Measurements from ENCODE around the gene FGFR3.

Gene FGFR3

DNA sequence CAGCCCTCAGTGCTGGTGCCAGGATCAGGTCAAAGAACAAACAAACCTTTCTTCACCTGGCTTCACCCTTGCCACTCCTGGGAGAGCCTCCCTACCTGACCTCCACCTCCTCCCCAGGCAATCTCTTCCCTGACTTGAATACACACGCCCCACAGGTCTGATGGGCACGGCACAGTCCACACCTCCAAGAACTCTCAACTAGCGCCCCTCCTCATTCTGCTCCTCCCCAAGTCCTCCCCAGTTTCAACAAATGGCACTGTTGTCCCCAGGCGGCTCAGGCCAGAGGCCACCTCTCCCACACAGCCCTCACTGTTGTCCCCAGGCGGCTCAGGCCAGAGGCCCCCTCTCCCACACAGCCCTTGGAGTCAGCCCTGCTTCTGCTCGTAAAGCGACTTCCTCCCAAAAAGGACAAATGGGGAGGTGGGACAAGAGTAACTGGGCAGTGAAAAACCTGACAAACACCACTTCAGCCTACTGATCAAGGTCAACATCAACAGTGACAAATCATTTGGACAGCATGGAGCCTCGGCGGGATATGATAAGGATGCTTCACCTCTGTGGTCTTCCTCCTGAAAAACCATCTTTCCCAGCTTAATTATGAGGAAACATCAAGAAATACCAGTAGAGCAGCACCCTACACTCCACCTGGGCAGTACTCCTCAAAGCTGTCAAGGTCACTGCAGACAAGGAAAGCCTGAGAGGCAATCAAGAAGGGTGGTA, 60.0 kb downstream of the FGFR3 start:
- DNase-seq (ENCODE audit: low read depth) = peak; percentile 52
- no peak overlapping the region for H3K4me3 ChIP-seq (ENCODE audit: low read depth, low read length)
- TF ChIP-seq CTCF (IDR thresholded peaks at IDR 0.05; ENCODE audit: low read depth, low read length) (no peak), MYC (IDR thresholded peaks at IDR 0.05; ENCODE audit: low read depth, low read length) (no peak)
- TF ChIP-seq, protein P1, sequence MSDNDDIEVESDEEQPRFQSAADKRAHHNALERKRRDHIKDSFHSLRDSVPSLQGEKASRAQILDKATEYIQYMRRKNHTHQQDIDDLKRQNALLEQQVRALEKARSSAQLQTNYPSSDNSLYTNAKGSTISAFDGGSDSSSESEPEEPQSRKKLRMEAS (IDR thresholded peaks at IDR 0.05; ENCODE audit: low read depth, low read length) = no peak

DNA sequence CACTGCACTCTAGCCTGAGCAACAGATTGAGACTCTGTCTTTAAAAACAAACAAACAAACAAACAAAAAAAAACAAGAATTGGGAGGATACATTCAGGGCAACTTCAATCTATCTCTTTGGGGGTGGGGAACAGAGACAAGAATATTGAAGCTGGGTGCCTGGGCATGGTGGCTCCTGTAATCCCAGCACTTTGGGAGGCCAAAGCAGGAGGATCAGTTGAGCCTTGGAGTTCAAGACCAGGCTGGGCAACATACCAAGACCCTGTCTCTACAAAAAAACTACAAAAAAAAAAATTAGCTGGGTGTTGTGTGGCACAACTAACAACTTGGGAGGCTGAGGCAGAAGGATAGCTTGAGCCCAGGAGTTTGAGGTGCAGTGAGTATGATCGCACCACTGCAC, 61.7 kb downstream of the FGFR3 start:
- TF ChIP-seq, protein P1 (IDR thresholded peaks at IDR 0.05; ENCODE audit: low read depth, low read length) = no peak
- no peak for TF ChIP-seq MYC (IDR thresholded peaks at IDR 0.05; ENCODE audit: low read depth, low read length)
- TF ChIP-seq CTCF (IDR thresholded peaks at IDR 0.05; ENCODE audit: low read depth, low read length) = no peak
- TF ChIP-seq POLR2A (IDR thresholded peaks at IDR 0.05; ENCODE audit: extremely low read depth, insufficient read length) = no peak
- H3K4me3 ChIP-seq (ENCODE audit: low read depth, low read length) = peak overlapping the region; percentile 78
- DNase-seq (ENCODE audit: low read depth) = no peak

GRCh38 chr4:1855333-1856070, 62.4 kb downstream of the FGFR3 start:
- peak; percentile 53 for DNase-seq (ENCODE audit: low read depth)

DNA sequence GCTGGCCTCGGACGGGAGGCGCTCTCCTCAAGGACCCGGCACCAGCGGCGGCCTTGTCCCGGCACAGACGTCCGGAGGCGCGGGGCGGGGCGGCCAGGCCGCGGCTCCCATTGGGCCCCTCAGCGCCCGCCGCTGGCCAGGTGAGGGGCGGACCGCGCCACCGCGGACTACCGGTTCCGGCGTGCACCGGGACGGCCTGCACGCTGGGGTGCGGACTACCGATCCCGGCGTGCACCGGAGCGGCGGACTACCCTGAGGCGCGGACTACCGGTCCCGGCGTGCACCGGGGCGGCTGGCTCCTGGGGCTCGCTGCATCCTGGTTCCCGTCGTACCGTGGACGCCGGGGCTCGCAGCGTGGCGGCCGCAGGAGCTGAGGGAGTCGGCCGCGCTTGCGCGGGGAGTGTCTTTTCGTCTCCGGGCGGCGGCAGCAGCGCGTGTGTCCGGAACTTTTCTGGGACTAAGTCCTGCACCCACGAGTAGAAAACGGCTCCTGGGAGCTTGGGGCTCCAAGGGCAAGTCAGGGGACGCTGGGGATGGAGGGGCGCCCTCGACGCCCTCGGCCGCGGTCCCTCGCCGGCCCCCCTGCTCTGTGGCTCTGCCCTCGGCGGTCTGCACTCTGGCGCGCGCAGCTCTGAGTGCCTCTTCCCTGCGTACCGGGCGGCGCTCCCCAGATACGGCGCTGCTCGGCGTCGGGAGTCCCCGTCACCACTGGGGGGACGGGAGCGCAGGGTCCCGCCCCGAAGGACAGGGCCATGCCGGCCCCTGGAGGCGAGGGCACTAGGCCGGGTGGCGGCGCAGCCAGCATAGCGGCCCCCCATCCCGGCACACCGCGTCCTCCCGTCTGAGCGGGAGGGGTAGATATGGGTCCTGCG, 63.2 kb downstream of the FGFR3 start, which contains the start of gene LETM1:
Gene LETM1, minus strand, starts transcription at position 86 of the 872 bp plus-strand sequence. CDS start 206 bp downstream, outside the sequence.
- peak; percentile 100 for DNase-seq (ENCODE audit: low read depth)
- peak within 1 kb of the TSS; percentile 78 for H3K4me3 ChIP-seq (ENCODE audit: low read depth, low read length)
- TF ChIP-seq POLR2A (IDR thresholded peaks at IDR 0.05; ENCODE audit: extremely low read depth, insufficient read length) = peak; percentile 93
- peak; percentile 85; the same call in 1 of the 2 replicates for TF ChIP-seq MYC (IDR thresholded peaks at IDR 0.05; ENCODE audit: low read depth, low read length)
- TF ChIP-seq, protein P1 (IDR thresholded peaks at IDR 0.05; ENCODE audit: low read depth, low read length) = peak; percentile 82
- peak; percentile 18 for TF ChIP-seq CTCF (IDR thresholded peaks at IDR 0.05; ENCODE audit: low read depth, low read length)

More at GRCh38 chr4:1855333-1856070, 62.4 kb downstream of the FGFR3 start:
- peak overlapping the region; percentile 78 for H3K4me3 ChIP-seq (ENCODE audit: low read depth, low read length)
- no peak; the same call in 1 of the 2 replicates for TF ChIP-seq MYC (IDR thresholded peaks at IDR 0.05; ENCODE audit: low read depth, low read length)
- TF ChIP-seq CTCF (IDR thresholded peaks at IDR 0.05; ENCODE audit: low read depth, low read length) = no peak
- no peak for TF ChIP-seq POLR2A (IDR thresholded peaks at IDR 0.05; ENCODE audit: extremely low read depth, insufficient read length)
- TF ChIP-seq, protein P1 (IDR thresholded peaks at IDR 0.05; ENCODE audit: low read depth, low read length) = peak; percentile 36; the same call in 1 of the 2 replicates

GRCh38 chr4:1856943-1857699, 64.0 kb downstream of the FGFR3 start:
- no peak for DNase-seq (ENCODE audit: low read depth)
- TF ChIP-seq, protein P1 (IDR thresholded peaks at IDR 0.05; ENCODE audit: low read depth, low read length) = no peak
- no peak for TF ChIP-seq CTCF (IDR thresholded peaks at IDR 0.05; ENCODE audit: low read depth, low read length)
- TF ChIP-seq MYC (IDR thresholded peaks at IDR 0.05; ENCODE audit: low read depth, low read length) = no peak
- no peak for TF ChIP-seq POLR2A (IDR thresholded peaks at IDR 0.05; ENCODE audit: extremely low read depth, insufficient read length)
- peak overlapping the region; percentile 78 for H3K4me3 ChIP-seq (ENCODE audit: low read depth, low read length)

Data from NB4 (cell line).